Common myeloid progenitor, CD34-positive (primary cell): ENCODE data around the gene GCAT.

Experiments used
- CTCF ChIA-PET: fragments of 350-600 bp; sonication (Branson Sonifier 250); formaldehyde crosslinking; loops from one replicate; lab custom pipeline; 2021; ENCODE audit warnings: antibody characterized with exemption; lab: Charles Lee
- POLR2A ChIA-PET: fragments of 350-600 bp; sonication (Branson Sonifier 250); formaldehyde crosslinking; loops from one replicate; lab custom pipeline; 2021; ENCODE audit warnings: antibody characterized with exemption; lab: Charles Lee
- DNase-seq, 3 donors: peaks; one replicate each; pipeline versions ENCODE4 v3.0.0 to v3.0.0-alpha.2; 2013
- H3K27ac ChIP-seq, 2 experiments: 1 replicate in 1 of 2; 2 replicates in 1 of 2; pipeline ENCODE4 v1.7.0; 2013; ENCODE audit warnings: inconsistent platforms in 2 of 2, low read length in 2 of 2, mild to moderate bottlenecking in 2 of 2, low read depth in 1 of 2, moderate library complexity in 1 of 2; ENCODE audit not compliant: severe bottlenecking in 2 of 2, insufficient read depth in 1 of 2, poor library complexity in 1 of 2
- H3K27me3 ChIP-seq, 5 experiments: replicated peaks in 2 of 5; 1 replicate in 3 of 5; 2 replicates in 2 of 5; pipeline versions ENCODE4 v1.6.1 to v1.7.0; 2013; ENCODE audit warnings: low read length in 4 of 5, mild to moderate bottlenecking in 2 of 5, moderate library complexity in 2 of 5, inconsistent platforms in 1 of 5; ENCODE audit not compliant: insufficient read depth in 5 of 5, control insufficient read depth in 4 of 5
- H3K36me3 ChIP-seq, 4 experiments: 1 replicate in 2 of 4; 2 replicates in 2 of 4; pipeline versions ENCODE4 v1.6.1 to v1.7.0; 2013; ENCODE audit warnings: low read length in 3 of 4, control low read depth in 1 of 4, mild to moderate bottlenecking in 1 of 4; ENCODE audit not compliant: control insufficient read depth in 4 of 4, insufficient read depth in 4 of 4
- H3K4me1 ChIP-seq, 4 experiments: 1 replicate in 3 of 4; 2 replicates in 1 of 4; pipeline versions ENCODE4 v1.6.1 to v1.7.1; 2013; ENCODE audit warnings: low read length in 3 of 4, mild to moderate bottlenecking in 3 of 4, control low read depth in 1 of 4, inconsistent platforms in 1 of 4, moderate library complexity in 1 of 4; ENCODE audit not compliant: control insufficient read depth in 4 of 4, insufficient read depth in 4 of 4; ENCODE audit errors: control extremely low read depth in 1 of 4
- H3K4me3 ChIP-seq, 7 experiments: 1 replicate in 4 of 7; 2 replicates in 3 of 7; pipeline versions ENCODE4 v1.5.1 to v1.7.0; 2013; ENCODE audit warnings: mild to moderate bottlenecking in 7 of 7, low read length in 6 of 7, moderate library complexity in 6 of 7, inconsistent platforms in 2 of 7, low read depth in 2 of 7, control low read depth in 1 of 7; ENCODE audit not compliant: insufficient read depth in 4 of 7, control insufficient read depth in 1 of 7; ENCODE audit errors: extremely low read depth in 1 of 7
- H3K9me3 ChIP-seq, 5 experiments: 1 replicate in 4 of 5; 2 replicates in 1 of 5; pipeline versions ENCODE4 v1.6.1 to v1.7.1; 2013; ENCODE audit warnings: low read length in 4 of 5, mild to moderate bottlenecking in 2 of 5, inconsistent platforms in 1 of 5, low read depth in 1 of 5, moderate library complexity in 1 of 5; ENCODE audit not compliant: control insufficient read depth in 4 of 5, insufficient read depth in 2 of 5; ENCODE audit errors: control extremely low read depth in 1 of 5
- WGBS: methylation state at CpG from one replicate; pipeline ENCODE4 v1.1.5; 2013; ENCODE audit not compliant: insufficient coverage; 5-methylcytosine and 5-hydroxymethylcytosine counted together

GCAT gene

DNA sequence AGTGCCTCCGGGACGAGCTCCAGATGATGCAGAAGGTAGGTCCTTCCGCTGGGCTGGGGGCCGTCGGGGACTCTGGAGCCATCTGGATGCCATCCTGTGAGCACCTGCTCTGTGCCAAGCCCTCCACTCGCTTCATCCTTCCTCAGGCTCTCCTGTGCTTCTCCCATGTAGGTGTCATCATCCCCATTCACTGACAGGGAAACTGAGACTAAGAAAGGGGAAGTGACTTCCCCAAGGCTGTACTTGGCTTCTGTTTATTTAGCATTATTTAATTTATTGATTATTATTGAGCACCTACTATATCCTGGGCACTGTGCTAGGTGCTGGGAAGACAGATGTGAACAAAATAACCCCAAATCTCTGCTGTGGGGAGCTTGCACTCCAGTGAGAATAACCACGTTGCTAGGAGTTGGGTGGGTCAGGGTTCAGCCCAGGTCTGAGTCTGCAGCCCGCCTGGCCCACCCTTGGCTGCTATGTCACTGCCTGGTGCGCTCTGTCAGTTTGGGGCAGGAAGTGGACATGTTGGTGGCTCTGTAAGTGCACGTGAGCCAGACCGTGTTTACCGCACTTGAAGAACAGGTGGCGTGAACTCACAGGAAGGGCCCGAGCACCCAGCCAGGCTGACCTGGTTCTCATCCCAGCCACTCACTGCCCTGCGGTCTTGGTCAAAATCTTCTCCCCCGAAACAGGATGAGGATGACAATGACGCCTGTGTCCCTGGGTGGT, 35.9 kb upstream of the GCAT start:
- no peak overlapping the region for H3K27ac ChIP-seq
- H3K27me3 ChIP-seq, result no peaks in the 10 kb centered on the region
- H3K9me3 ChIP-seq, result no peaks in the 10 kb centered on the region
- no peaks in the 10 kb centered on the region for H3K4me1 ChIP-seq
- 93% methylated on average over 14 of the region's 17 CpGs for WGBS
- H3K36me3 ChIP-seq, result peaks cover 14 to 58% (median 38%) of the 10 kb centered on the region in 4 experiments
- POLR2A ChIA-PET, result no interaction called here
- H3K4me3 ChIP-seq, result no peak overlapping the region
- CTCF ChIA-PET, result no interaction called here
- DNase-seq, result no peak

DNA sequence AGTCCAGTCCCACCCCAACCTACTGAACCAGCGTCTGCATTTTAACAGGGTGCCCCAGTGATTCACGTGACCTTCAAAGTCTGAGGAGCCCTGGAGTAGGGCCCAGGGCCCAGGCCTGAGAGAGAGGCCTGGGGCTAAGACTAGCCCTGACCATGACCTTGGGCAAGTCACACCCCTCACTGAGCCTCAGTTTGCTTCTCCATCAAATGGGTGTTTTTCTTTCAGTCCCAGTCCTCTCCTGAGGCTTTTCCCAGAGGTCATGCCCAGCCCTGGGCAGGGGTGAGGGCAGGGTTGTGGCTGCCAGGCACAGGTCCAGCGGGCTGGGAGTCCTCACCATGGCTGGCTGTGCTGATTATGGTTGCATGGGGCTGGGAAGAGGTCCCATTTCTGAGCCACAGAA, 33.0 kb upstream of the GCAT start:
- no peak for DNase-seq
- H3K4me3 ChIP-seq, result no peak overlapping the region
- H3K4me1 ChIP-seq, result no peaks in the 10 kb centered on the region
- 93% methylated on average over 2 of the region's 3 CpGs for WGBS
- no peak overlapping the region for H3K27ac ChIP-seq
- CTCF ChIA-PET, result interaction anchor here (1.5 kb wide), 1 partner anchor 17 kb away, joined by 5 read pairs; no protein-coding TSS in a partner anchor
- no peaks in the 10 kb centered on the region for H3K27me3 ChIP-seq
- no peaks in the 10 kb centered on the region for H3K9me3 ChIP-seq
- POLR2A ChIA-PET, result interaction anchor here (0.6 kb wide), 1 partner anchor 72 kb away, joined by 3 read pairs; no protein-coding TSS in a partner anchor
- H3K36me3 ChIP-seq, result peaks cover 5 to 38% (median 25%) of the 10 kb centered on the region in 4 experiments

- H3K36me3 ChIP-seq, result peaks cover 5 to 35% (median 24%) of the 10 kb centered on the region in 4 experiments
- no peak overlapping the region for H3K27ac ChIP-seq
- ChIA-PET CTCF (interaction anchor here (1.0 to 1.1 kb wide), 2 partner anchors 12 to 39 kb away, joined by 3 read pairs; no protein-coding TSS in a partner anchor), POLR2A (no interaction called here)
- no peaks in the 10 kb centered on the region for H3K27me3 ChIP-seq
- 94% methylated on average over 9 of the region's 17 CpGs for WGBS
- no peak for DNase-seq
- no peak overlapping the region for H3K4me3 ChIP-seq
- no peaks in the 10 kb centered on the region for H3K9me3 ChIP-seq
- H3K4me1 ChIP-seq, result no peaks in the 10 kb centered on the region
Observed at GRCh38 chr22:37775785-37776638, 31.7 kb upstream of the GCAT start.

DNA sequence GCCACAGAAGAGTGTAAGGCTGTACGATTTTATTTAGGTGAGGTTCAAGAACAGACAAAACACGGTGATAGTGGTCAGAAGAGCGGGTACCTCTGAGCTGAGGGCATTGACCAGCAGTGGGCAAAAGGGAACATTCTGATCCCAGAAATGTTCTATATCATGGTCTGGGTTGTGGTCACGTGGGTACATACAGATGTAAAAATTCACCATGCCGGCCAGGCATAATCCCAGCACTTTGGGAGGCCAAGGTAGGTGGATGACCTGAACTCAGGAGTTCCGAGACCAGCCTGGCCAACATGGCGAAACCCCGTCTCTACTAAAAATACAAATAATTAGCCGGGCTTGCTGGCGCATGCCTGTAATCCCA, 31.1 kb upstream of the GCAT start:
- Histone ChIP-seq H3K4me1 (no peaks in the 10 kb centered on the region), H3K27ac (no peak overlapping the region), H3K4me3 (no peak overlapping the region), H3K27me3 (no peaks in the 10 kb centered on the region), H3K9me3 (no peaks in the 10 kb centered on the region), H3K36me3 (peaks cover 3 to 29% (median 20%) of the 10 kb centered on the region in 4 experiments)
- 93% methylated on average over 10 of the region's 10 CpGs for WGBS
- ChIA-PET POLR2A (no interaction called here), CTCF (interaction anchor here (1.0 to 1.1 kb wide), 2 partner anchors 12 to 40 kb away, joined by 3 read pairs; no protein-coding TSS in a partner anchor)
- no peak for DNase-seq

- no peak for DNase-seq
- H3K27ac ChIP-seq, result no peak overlapping the region
- ChIA-PET POLR2A (no interaction called here), CTCF (no interaction called here)
- peaks cover 3 to 23% (median 17%) of the 10 kb centered on the region in 4 experiments for H3K36me3 ChIP-seq
- H3K4me3 ChIP-seq, result no peak overlapping the region
- no peaks in the 10 kb centered on the region for H3K4me1 ChIP-seq
- 95% methylated on average over 8 of the region's 11 CpGs for WGBS
- H3K9me3 ChIP-seq, result no peaks in the 10 kb centered on the region
- H3K27me3 ChIP-seq, result no peaks in the 10 kb centered on the region
Observed at GRCh38 chr22:37777122-37777687, 30.5 kb upstream of the GCAT start.

- no peak for DNase-seq
- H3K36me3 ChIP-seq, result peaks cover 0 to 11% (median 7%) of the 10 kb centered on the region in 4 experiments
- no peaks in the 10 kb centered on the region for H3K4me1 ChIP-seq
- no peak overlapping the region for H3K4me3 ChIP-seq
- no peak overlapping the region for H3K27ac ChIP-seq
- POLR2A ChIA-PET, result no interaction called here
- H3K27me3 ChIP-seq, result no peaks in the 10 kb centered on the region
- CTCF ChIA-PET, result interaction anchor here (0.7 to 1.9 kb wide), 3 partner anchors 17 to 99 kb away, joined by 3 to 6 read pairs (median 3); no protein-coding TSS in a partner anchor
- WGBS, result 98% methylated on average over 6 of the region's 10 CpGs
- H3K9me3 ChIP-seq, result no peaks in the 10 kb centered on the region
Observed at GRCh38 chr22:37778370-37779009, 29.2 kb upstream of the GCAT start.
